Mesendoderm (in vitro differentiated cells): ENCODE results near the gene NPHS1.
"Not testable (repeated sequence)": the region's sequence is repeated elsewhere in the genome, so short reads cannot be mapped to it uniquely, and the experiment has no call there.

Experiments
- DNase-seq: peaks from one replicate; pipeline ENCODE4 v3.0.0; 2013
- H2AK5ac ChIP-seq: 2 replicates; pipeline ENCODE4 v1.6.1; 2013; ENCODE audit warnings: low read length, inconsistent platforms
- H2BK120ac ChIP-seq: 2 replicates; pipeline ENCODE4 v1.6.1; 2013; ENCODE audit warnings: low read depth, mild to moderate bottlenecking, low read length, moderate library complexity, mixed read lengths
- H2BK15ac ChIP-seq: replicated peaks from 2 replicates; pipeline ENCODE4 v1.6.1; 2013; ENCODE audit warnings: low read depth, mild to moderate bottlenecking, moderate library complexity
- H2BK5ac ChIP-seq: 2 replicates; pipeline ENCODE4 v1.6.1; 2013; ENCODE audit warnings: low read length, inconsistent platforms
- H3K18ac ChIP-seq: 2 replicates; pipeline ENCODE4 v1.6.1; 2013; ENCODE audit warnings: mild to moderate bottlenecking, low read length, mixed read lengths
- H3K23ac ChIP-seq: one replicate; pipeline ENCODE4 v1.6.1; 2013; ENCODE audit warnings: low read length
- H3K27ac ChIP-seq: 2 replicates; pipeline ENCODE4 v1.5.1; 2013; ENCODE audit warnings: low read depth, mild to moderate bottlenecking, inconsistent platforms, low read length, moderate library complexity
- H3K27me3 ChIP-seq: 2 replicates; pipeline ENCODE4 v1.6.1; 2013; ENCODE audit warnings: low read length, control low read depth, mild to moderate bottlenecking, inconsistent platforms; ENCODE audit not compliant: insufficient read depth, poor library complexity
- H3K36me3 ChIP-seq: 2 replicates; pipeline ENCODE4 v1.6.1; 2013; ENCODE audit warnings: low read length, inconsistent platforms; ENCODE audit not compliant: control insufficient read depth, insufficient read depth
- H3K4ac ChIP-seq: one replicate; pipeline ENCODE4 v1.6.1; 2013; ENCODE audit warnings: low read depth, mild to moderate bottlenecking, low read length, moderate library complexity
- H3K4me1 ChIP-seq: 2 replicates; pipeline ENCODE4 v1.6.1; 2013; ENCODE audit warnings: low read depth, low read length, inconsistent platforms; ENCODE audit not compliant: control insufficient read depth
- H3K4me2 ChIP-seq: 2 replicates; pipeline ENCODE4 v1.6.1; 2013; ENCODE audit warnings: low read length
- H3K4me3 ChIP-seq: 2 replicates; pipeline ENCODE4 v1.5.1; 2013; ENCODE audit warnings: mild to moderate bottlenecking, low read length
- H3K56ac ChIP-seq: one replicate; pipeline ENCODE4 v1.6.1; 2013; ENCODE audit warnings: low read length
- H3K79me1 ChIP-seq: 2 replicates; pipeline ENCODE4 v1.6.1; 2013; ENCODE audit warnings: low read length, inconsistent platforms
- H3K79me2 ChIP-seq: 2 replicates; pipeline ENCODE4 v1.6.1; 2013; ENCODE audit warnings: mild to moderate bottlenecking, low read length; ENCODE audit not compliant: control insufficient read depth, insufficient read depth
- H3K9ac ChIP-seq: 2 replicates; pipeline ENCODE4 v1.6.1; 2013; ENCODE audit warnings: low read length, inconsistent platforms
- H4K5ac ChIP-seq: one replicate; pipeline ENCODE4 v1.6.1; 2013; ENCODE audit warnings: low read length
- H4K8ac ChIP-seq: one replicate; pipeline ENCODE4 v1.6.1; 2013; ENCODE audit warnings: low read depth, mild to moderate bottlenecking, control low read depth, low read length, moderate library complexity
- WGBS: extraction: QIAGEN DNeasy Blood & Tissue Kit; methylation state at CpG from one replicate; pipeline ENCODE4 v1.1.7; 2013; ENCODE audit warnings: low lambda C conversion rate, missing lambda C conversion rate; ENCODE audit not compliant: insufficient coverage; ENCODE audit errors: extremely low coverage; 5-methylcytosine and 5-hydroxymethylcytosine counted together

The NPHS1 gene

DNA sequence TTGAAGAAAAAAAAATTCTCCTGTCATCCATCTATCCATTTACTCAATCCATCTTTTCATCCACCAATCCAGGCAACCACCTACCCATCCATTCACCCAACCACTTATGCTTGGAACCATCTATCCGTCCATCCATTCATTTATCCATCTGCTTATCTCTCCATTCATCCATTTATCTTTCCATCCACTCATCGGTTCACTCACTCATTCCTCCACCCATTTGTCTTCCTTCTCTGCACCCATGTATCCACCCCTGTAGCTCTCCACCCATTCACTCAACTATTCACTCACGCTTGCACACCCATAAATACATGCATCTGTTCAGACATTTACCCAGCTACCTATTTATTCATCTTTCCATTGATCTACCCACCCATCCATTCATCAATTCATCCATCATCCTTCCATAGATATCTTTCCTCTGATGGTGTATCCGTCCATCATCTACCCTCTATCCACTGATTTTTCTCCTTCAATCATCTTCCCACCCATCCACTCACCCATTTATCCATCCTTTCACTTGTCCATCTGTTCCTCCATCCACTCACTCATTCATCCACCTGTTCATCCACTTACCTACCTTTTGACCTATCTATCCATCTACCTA, 9.5 kb downstream of the NPHS1 start:
- H3K4me2 ChIP-seq: no peak overlapping the region
- no peaks in the 10 kb centered on the region for H3K36me3 ChIP-seq
- no peak overlapping the region for H4K8ac ChIP-seq
- H3K27me3 ChIP-seq: peaks cover 19% of the 10 kb centered on the region
- H3K9ac ChIP-seq: no peak overlapping the region
- no peak for DNase-seq
- no peak overlapping the region for H3K4me3 ChIP-seq
- no peak overlapping the region for H3K56ac ChIP-seq
- no peak overlapping the region for H2BK120ac ChIP-seq
- H3K23ac ChIP-seq: no peak overlapping the region
- H4K5ac ChIP-seq: no peak overlapping the region
- H2BK15ac ChIP-seq: no peak overlapping the region
- no peak overlapping the region for H3K4ac ChIP-seq
- H3K4me1 ChIP-seq: no peaks in the 10 kb centered on the region
- H3K79me1 ChIP-seq: no peaks in the 10 kb centered on the region
- H3K18ac ChIP-seq: no peak overlapping the region
- H3K27ac ChIP-seq: no peak overlapping the region
- H2AK5ac ChIP-seq: no peak overlapping the region
- no peak overlapping the region for H2BK5ac ChIP-seq
- no CpG with 5 or more reads among the region's 4 CpGs for WGBS
- no peaks in the 10 kb centered on the region for H3K79me2 ChIP-seq

DNA sequence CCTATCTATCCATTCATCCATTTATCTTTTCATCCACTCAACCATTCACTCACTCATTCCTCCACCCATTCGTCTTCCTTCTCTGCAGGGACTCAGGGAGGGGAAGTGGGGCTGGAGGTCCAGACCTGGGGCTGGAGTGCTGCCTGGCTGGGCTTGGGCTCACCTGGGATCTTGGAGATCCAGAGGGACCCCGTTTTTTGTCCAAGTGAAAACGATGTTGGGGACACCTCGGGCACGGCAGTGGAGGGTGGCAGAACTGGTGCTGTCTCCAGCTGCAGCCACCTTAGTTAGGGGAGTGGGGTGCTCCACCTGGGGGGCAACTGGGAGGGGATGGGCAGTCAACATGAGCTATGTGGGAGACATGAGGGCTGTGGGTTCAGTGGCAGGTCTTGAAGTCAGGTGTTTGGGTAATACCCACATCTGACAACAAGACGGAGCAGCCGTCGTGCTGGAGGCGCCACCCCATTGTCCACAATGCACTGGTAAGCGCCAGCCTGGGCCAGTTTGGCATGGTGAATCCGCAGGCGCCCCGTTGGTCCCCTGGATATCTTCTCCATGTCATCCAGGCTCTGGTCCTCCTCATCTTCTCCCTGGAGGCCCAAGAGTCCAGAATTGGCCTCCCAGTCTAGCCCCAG, 10.2 kb downstream of the NPHS1 start:
- no peak overlapping the region for H3K4ac ChIP-seq
- no peak overlapping the region for H2BK5ac ChIP-seq
- H3K56ac ChIP-seq: no peak overlapping the region
- no peak overlapping the region for H4K5ac ChIP-seq
- H2AK5ac ChIP-seq: no peak overlapping the region
- no peaks in the 10 kb centered on the region for H3K36me3 ChIP-seq
- no peak overlapping the region for H3K27ac ChIP-seq
- no peak overlapping the region for H3K23ac ChIP-seq
- no peak overlapping the region for H4K8ac ChIP-seq
- no peak overlapping the region for H2BK15ac ChIP-seq
- H3K79me1 ChIP-seq: no peaks in the 10 kb centered on the region
- no peak overlapping the region for H3K18ac ChIP-seq
- H3K27me3 ChIP-seq: peaks cover 19% of the 10 kb centered on the region
- no peaks in the 10 kb centered on the region for H3K79me2 ChIP-seq
- no CpG with 5 or more reads among the region's 13 CpGs for WGBS
- DNase-seq: no peak
- no peak overlapping the region for H3K4me3 ChIP-seq
- no peak overlapping the region for H3K4me2 ChIP-seq
- H3K9ac ChIP-seq: no peak overlapping the region
- H2BK120ac ChIP-seq: no peak overlapping the region
- H3K4me1 ChIP-seq: no peaks in the 10 kb centered on the region

DNA sequence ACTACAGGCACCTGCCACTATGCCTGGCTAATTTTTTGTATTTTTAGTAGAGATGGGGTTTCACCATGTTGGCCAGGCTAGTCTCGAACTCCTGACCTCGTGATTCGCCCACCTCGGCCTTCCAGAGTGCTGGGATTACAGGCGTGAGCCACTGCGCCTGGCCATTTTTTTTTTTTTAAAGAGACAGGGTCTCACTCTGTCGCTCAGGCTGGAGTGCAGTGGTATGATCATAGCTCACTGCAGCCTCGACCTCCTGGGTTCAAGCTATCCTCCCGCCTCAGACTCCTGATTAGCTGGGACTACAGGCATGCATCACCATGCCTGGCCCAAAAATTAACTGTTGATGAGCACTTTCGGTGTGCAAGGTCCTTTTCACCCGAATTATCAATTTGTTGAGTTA, 16.2 kb downstream of the NPHS1 start:
- not testable (repeated sequence) for H3K27me3 ChIP-seq

DNA sequence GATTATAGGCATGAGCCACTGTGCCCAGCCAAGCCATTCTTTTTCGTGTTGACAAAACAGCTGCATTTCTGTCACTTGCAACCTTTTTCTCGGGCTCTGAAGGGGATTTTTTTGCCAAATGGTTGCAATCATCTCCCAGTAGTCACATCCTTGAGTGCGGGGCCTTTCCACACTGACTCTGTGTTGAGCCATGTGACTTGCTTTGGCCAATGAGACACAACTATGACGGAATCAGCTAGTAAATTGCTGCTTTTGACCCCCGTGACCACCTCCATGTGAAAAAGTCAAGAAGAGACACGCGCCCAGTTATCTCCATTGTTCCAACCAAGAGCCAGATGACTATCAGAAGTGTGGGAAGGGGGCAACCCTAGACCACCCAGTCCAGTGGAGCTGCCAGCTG, 18.3 kb downstream of the NPHS1 start:
- H3K4me1 ChIP-seq: no peaks in the 10 kb centered on the region
- H2BK120ac ChIP-seq: no peak overlapping the region
- no CpG with 5 or more reads among the region's 7 CpGs for WGBS
- H3K4me3 ChIP-seq: no peak overlapping the region
- no peaks in the 10 kb centered on the region for H3K79me2 ChIP-seq
- H3K4me2 ChIP-seq: no peak overlapping the region
- DNase-seq: no peak
- H3K23ac ChIP-seq: no peak overlapping the region
- H2BK15ac ChIP-seq: no peak overlapping the region
- no peak overlapping the region for H3K56ac ChIP-seq
- H2AK5ac ChIP-seq: no peak overlapping the region
- no peaks in the 10 kb centered on the region for H3K27me3 ChIP-seq
- no peak overlapping the region for H2BK5ac ChIP-seq
- no peak overlapping the region for H3K9ac ChIP-seq
- no peak overlapping the region for H4K5ac ChIP-seq
- no peaks in the 10 kb centered on the region for H3K36me3 ChIP-seq
- no peaks in the 10 kb centered on the region for H3K79me1 ChIP-seq
- no peak overlapping the region for H3K27ac ChIP-seq
- no peak overlapping the region for H3K4ac ChIP-seq
- H3K18ac ChIP-seq: no peak overlapping the region
- H4K8ac ChIP-seq: no peak overlapping the region

More for the DNA sequence above, 16.2 kb downstream of the NPHS1 start:
- WGBS: no CpG with 5 or more reads among the region's 11 CpGs
- H3K79me1 ChIP-seq, H3K4me1 ChIP-seq, H2BK15ac ChIP-seq, H3K4me3 ChIP-seq, H3K79me2 ChIP-seq, H3K27ac ChIP-seq, H3K4ac ChIP-seq, H3K36me3 ChIP-seq, DNase-seq, H2BK120ac ChIP-seq, H4K5ac ChIP-seq, H2BK5ac ChIP-seq, H2AK5ac ChIP-seq, H3K23ac ChIP-seq, H3K18ac ChIP-seq, H3K4me2 ChIP-seq, H4K8ac ChIP-seq, H3K56ac ChIP-seq, H3K9ac ChIP-seq: not testable (repeated sequence)

DNA sequence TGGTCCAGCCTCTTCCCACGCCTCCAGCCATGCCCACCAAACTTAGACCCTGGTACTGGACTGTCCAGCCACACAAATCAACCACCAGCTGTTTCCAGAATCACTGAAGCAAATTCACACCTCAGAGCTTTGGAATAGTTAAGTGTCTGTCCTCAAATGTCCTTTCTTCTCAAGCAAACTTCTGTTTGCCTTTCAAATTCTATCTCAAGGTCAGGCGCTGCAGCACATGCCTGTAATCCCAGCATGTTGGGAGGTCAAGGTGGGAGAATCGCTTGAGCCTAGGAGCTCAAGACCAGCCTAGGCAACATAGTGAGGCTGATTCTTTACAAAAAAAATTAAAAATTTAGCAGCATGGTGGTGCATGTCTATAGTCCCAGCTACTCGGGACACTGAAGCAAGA, 20.2 kb downstream of the NPHS1 start:
- no CpG with 5 or more reads among the region's 4 CpGs for WGBS
- Histone ChIP-seq H2AK5ac (no peak overlapping the region), H3K23ac (no peak overlapping the region), H3K9ac (no peak overlapping the region), H3K27ac (no peak overlapping the region), H2BK15ac (no peak overlapping the region), H4K5ac (no peak overlapping the region), H3K79me2 (no peaks in the 10 kb centered on the region), H3K36me3 (no peaks in the 10 kb centered on the region), H3K79me1 (no peaks in the 10 kb centered on the region), H3K4me1 (no peaks in the 10 kb centered on the region), H3K4me3 (no peak overlapping the region), H2BK120ac (no peak overlapping the region), H4K8ac (no peak overlapping the region), H3K56ac (no peak overlapping the region), H3K4ac (no peak overlapping the region), H3K27me3 (no peaks in the 10 kb centered on the region), H2BK5ac (no peak overlapping the region), H3K18ac (no peak overlapping the region), H3K4me2 (no peak overlapping the region)
- DNase-seq: no peak

DNA sequence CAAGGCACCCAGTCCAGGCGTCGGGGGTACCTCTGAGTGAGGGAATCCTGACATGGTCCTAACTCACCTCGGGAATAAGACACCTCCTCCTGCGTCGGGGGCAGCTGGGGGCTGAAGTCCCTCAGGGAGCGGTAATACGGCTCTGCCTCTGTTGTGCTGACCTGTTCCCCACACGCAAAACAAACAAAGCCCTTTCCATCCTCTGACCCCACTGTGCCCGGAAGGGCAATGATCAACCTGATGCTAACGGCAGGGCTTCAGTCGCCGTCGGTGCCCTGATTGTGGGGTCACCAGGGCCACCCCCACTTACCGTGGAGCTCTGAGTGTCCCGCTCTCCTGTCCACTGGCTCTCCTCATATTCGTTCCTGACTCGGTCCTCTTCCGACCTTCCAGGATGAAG, 21.3 kb downstream of the NPHS1 start:
- Histone ChIP-seq H3K56ac (no peak overlapping the region), H3K4me1 (no peaks in the 10 kb centered on the region), H3K23ac (no peak overlapping the region), H2BK120ac (no peak overlapping the region), H3K27me3 (no peaks in the 10 kb centered on the region), H2BK5ac (no peak overlapping the region), H3K79me2 (no peaks in the 10 kb centered on the region), H3K4ac (no peak overlapping the region), H4K5ac (no peak overlapping the region), H3K36me3 (no peaks in the 10 kb centered on the region), H2BK15ac (no peak overlapping the region), H4K8ac (no peak overlapping the region), H3K4me3 (no peak overlapping the region), H3K79me1 (no peaks in the 10 kb centered on the region), H3K4me2 (no peak overlapping the region), H3K9ac (no peak overlapping the region), H3K27ac (no peak overlapping the region), H2AK5ac (no peak overlapping the region), H3K18ac (no peak overlapping the region)
- no CpG with 5 or more reads among the region's 18 CpGs for WGBS
- no peak for DNase-seq
